Duodenal mucosa (tissue), 2 donors: ENCODE results near the gene CACNA1E.

Source experiments
- H3K27ac ChIP-seq: one replicate; pipeline ENCODE4 v1.7.0; 2013; ENCODE audit warnings: low read depth, low read length
- H3K27me3 ChIP-seq, 2 donors: one replicate each; pipeline ENCODE4 v1.7.0; 2013; ENCODE audit warnings: low read length in 2 of 2, control low read depth in 1 of 2; ENCODE audit not compliant: insufficient read depth in 2 of 2, control insufficient read depth in 1 of 2
- H3K36me3 ChIP-seq, 2 donors: one replicate each; pipeline ENCODE4 v1.7.0; 2013; ENCODE audit warnings: low read length in 2 of 2, control low read depth in 1 of 2; ENCODE audit not compliant: insufficient read depth in 2 of 2, control insufficient read depth in 1 of 2
- H3K4me1 ChIP-seq, 2 donors: one replicate each; pipeline ENCODE4 v1.7.0; 2013; ENCODE audit warnings: low read length in 2 of 2, control low read depth in 1 of 2; ENCODE audit not compliant: insufficient read depth in 2 of 2, control insufficient read depth in 1 of 2
- H3K4me3 ChIP-seq, 2 donors: one replicate each; pipeline ENCODE4 v1.7.0; 2013; ENCODE audit warnings: low read length in 2 of 2, low read depth in 1 of 2
- H3K9ac ChIP-seq, 2 donors: one replicate each; pipeline ENCODE4 v1.7.0; 2013; ENCODE audit warnings: low read length in 2 of 2, low read depth in 1 of 2
- H3K9me3 ChIP-seq, 2 donors: one replicate each; pipeline ENCODE4 v1.7.0; 2013; ENCODE audit warnings: low read length in 2 of 2, control low read depth in 1 of 2; ENCODE audit not compliant: control insufficient read depth in 1 of 2

Gene CACNA1E

GRCh38 chr1:181643631-181644030, 160.3 kb downstream of the CACNA1E start:
- Histone ChIP-seq H3K4me1 (peaks cover 10 to 14% of the 10 kb centered on the region in 2 donors), H3K9me3 (no peaks in the 10 kb centered on the region), H3K9ac (no peak overlapping the region), H3K27me3 (peaks cover 5 to 7% of the 10 kb centered on the region in 2 donors), H3K36me3 (no peaks in the 10 kb centered on the region), H3K27ac (no peak overlapping the region), H3K4me3 (no peak overlapping the region)

GRCh38 chr1:181645171-181645570, 161.9 kb downstream of the CACNA1E start:
- no peak overlapping the region for H3K4me3 ChIP-seq
- peaks cover 2 to 7% of the 10 kb centered on the region in 2 donors for H3K27me3 ChIP-seq
- H3K4me1 ChIP-seq: peaks cover 10 to 14% of the 10 kb centered on the region in 2 donors
- H3K27ac ChIP-seq: no peak overlapping the region
- H3K9ac ChIP-seq: no peak overlapping the region
- no peaks in the 10 kb centered on the region for H3K9me3 ChIP-seq
- H3K36me3 ChIP-seq: no peaks in the 10 kb centered on the region

- Histone ChIP-seq H3K27ac (no peak overlapping the region), H3K36me3 (no peaks in the 10 kb centered on the region), H3K27me3 (peaks cover 0 to 3% of the 10 kb centered on the region in 2 donors), H3K4me1 (peaks cover 10 to 14% of the 10 kb centered on the region in 2 donors), H3K9ac (no peak overlapping the region), H3K9me3 (no peaks in the 10 kb centered on the region), H3K4me3 (no peak overlapping the region)
Observed at GRCh38 chr1:181646710-181647109, 163.4 kb downstream of the CACNA1E start.

DNA sequence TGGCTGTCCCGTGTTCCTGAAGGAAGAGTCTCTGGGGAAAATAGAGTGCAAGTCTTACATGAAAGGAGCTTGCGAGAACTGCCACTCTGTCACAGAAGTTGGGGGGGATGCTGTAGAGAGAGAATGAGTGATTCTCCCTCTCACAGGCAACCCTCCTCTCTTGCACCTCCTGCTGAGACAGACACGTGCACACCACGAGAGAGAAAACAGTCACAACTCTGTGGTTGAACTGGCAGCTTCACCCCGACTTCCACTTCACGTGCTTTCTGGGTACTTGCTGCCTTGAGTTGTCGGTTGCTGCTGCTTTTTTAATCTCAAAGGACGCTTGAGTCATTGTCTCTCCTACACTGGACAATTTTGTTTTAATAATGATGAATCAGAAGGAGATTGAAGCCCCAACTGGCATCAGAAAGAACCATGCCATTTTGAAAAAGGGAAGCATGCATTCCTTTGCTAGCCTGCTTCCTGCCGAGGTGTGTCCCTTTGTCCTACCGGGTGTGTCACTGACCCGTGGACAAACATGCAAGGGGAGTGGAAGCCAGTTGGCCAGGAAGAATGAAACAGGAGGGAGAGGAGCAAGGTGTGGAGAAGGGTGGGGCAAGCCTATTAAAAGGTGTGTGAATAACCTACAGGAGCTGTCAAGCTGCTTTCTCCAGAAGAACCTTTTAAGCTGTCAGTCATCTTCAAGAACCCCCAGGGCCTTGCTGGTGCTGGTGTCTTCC, 164.2 kb downstream of the CACNA1E start:
- Histone ChIP-seq H3K4me1 (peaks cover 10 to 14% of the 10 kb centered on the region in 2 donors), H3K4me3 (peak overlapping the region; percentile 16 to 23), H3K27ac (no peak overlapping the region), H3K36me3 (no peaks in the 10 kb centered on the region), H3K9ac (no peak overlapping the region), H3K9me3 (no peaks in the 10 kb centered on the region), H3K27me3 (peaks cover 0 to 3% of the 10 kb centered on the region in 2 donors)

DNA sequence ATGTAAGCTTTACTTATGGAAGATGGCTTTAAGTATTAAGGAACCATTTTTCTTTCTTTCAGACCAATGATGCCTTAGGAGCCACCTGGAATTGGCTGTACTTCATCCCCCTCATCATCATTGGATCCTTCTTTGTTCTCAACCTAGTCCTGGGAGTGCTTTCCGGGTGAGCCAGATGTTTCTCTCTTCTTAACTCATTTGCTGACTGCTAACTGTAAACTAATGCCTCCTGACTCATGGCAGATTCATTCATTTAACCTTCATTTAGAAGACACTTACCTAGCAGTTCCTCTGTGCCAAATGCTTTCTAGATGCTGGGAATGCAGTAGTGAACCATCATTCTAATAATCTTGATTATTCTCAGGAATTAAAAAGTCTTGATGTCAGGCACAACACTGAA, 168.0 kb downstream of the CACNA1E start:
- Histone ChIP-seq H3K27me3 (no peaks in the 10 kb centered on the region), H3K9me3 (no peaks in the 10 kb centered on the region), H3K36me3 (no peaks in the 10 kb centered on the region), H3K4me3 (no peak overlapping the region), H3K27ac (no peak overlapping the region), H3K4me1 (peaks cover 10 to 14% of the 10 kb centered on the region in 2 donors), H3K9ac (no peak overlapping the region)

- H3K9ac ChIP-seq: no peak overlapping the region
- no peaks in the 10 kb centered on the region for H3K4me1 ChIP-seq
- H3K9me3 ChIP-seq: no peaks in the 10 kb centered on the region
- H3K27me3 ChIP-seq: no peaks in the 10 kb centered on the region
- H3K4me3 ChIP-seq: no peak overlapping the region
- no peaks in the 10 kb centered on the region for H3K36me3 ChIP-seq
- no peak overlapping the region for H3K27ac ChIP-seq
Observed at GRCh38 chr1:181655756-181656155, 172.4 kb downstream of the CACNA1E start.

DNA sequence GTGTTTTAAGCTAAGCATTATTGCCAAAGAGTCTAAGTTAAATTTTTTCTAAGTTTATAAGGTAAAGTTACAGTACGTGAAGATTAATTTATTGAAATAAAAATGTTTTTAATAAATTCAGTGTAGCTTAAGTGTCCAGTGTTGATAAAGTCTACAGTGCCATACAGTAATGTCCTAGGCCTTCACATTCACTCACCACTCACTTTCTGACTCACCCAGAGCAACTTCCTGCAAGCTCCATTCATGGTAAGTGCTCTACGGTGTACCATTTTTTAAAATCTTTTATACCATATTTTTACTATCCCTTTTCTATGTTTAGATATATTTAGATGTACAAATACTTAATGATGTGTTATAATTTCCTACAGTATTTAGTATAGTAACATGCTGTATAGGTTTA, 173.2 kb downstream of the CACNA1E start:
- H3K36me3 ChIP-seq: no peaks in the 10 kb centered on the region
- H3K4me3 ChIP-seq: no peak overlapping the region
- H3K27me3 ChIP-seq: no peaks in the 10 kb centered on the region
- no peak overlapping the region for H3K9ac ChIP-seq
- no peaks in the 10 kb centered on the region for H3K9me3 ChIP-seq
- no peaks in the 10 kb centered on the region for H3K4me1 ChIP-seq
- no peak overlapping the region for H3K27ac ChIP-seq

GRCh38 chr1:181658581-181658980, 175.3 kb downstream of the CACNA1E start:
- no peak overlapping the region for H3K27ac ChIP-seq
- H3K9me3 ChIP-seq: no peaks in the 10 kb centered on the region
- no peak overlapping the region for H3K9ac ChIP-seq
- no peak overlapping the region for H3K4me3 ChIP-seq
- H3K4me1 ChIP-seq: no peaks in the 10 kb centered on the region
- H3K36me3 ChIP-seq: no peaks in the 10 kb centered on the region
- H3K27me3 ChIP-seq: no peaks in the 10 kb centered on the region

DNA sequence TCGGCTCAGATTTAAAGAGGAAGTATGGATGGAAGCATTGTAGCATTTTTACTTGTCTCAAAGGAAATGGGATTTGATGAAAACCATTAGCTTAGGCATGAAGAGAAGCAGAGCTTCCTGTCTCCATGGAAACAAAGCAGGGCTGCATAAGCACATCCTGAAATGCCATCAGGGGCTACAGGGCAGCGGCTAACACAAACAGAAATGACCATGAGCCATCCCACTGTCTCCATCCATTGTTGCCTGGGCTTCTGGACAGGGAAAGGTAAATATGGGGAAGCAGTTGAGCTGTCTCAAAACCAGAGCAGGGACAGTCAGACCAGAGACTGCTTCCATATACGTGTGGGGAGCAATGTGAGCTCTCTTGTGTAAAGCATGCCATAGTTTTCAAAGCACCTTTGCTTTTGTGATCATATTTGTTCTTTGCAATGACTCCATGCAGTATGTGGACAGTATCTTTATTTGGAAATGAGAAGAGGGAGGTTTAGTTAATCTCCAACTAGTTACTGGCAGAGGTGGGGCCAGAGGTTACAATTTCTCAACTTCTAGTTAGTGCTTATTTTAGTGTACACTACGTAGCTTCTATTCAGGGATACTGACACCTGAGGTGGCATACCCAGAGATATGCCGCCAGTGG, 176.1 kb downstream of the CACNA1E start:
- Histone ChIP-seq H3K27ac (no peak overlapping the region), H3K9ac (no peak overlapping the region), H3K4me3 (no peak overlapping the region)

GRCh38 chr1:181660621-181661020, 177.3 kb downstream of the CACNA1E start:
- Histone ChIP-seq H3K9ac (no peak overlapping the region), H3K36me3 (no peaks in the 10 kb centered on the region), H3K27me3 (no peaks in the 10 kb centered on the region), H3K27ac (no peak overlapping the region), H3K9me3 (no peaks in the 10 kb centered on the region), H3K4me3 (no peak overlapping the region), H3K4me1 (no peaks in the 10 kb centered on the region)

More for the DNA sequence above, 176.1 kb downstream of the CACNA1E start:
- no peaks in the 10 kb centered on the region for H3K27me3 ChIP-seq
- no peaks in the 10 kb centered on the region for H3K9me3 ChIP-seq
- H3K4me1 ChIP-seq: no peaks in the 10 kb centered on the region
- H3K36me3 ChIP-seq: no peaks in the 10 kb centered on the region
